Measurements from ENCODE around the gene RTP3. TPM values are rescaled to one million over a fixed set of nuclear protein-coding genes. Genes with fewer than 3 reads are reported as not detected.
"Not testable (repeated sequence)": the region's sequence is repeated elsewhere in the genome, so short reads cannot be mapped to it uniquely, and the experiment has no call there.

The RTP3 gene
- polyA plus RNA-seq, 3 donors, result 0.06 TPM; not detected in 2

DNA sequence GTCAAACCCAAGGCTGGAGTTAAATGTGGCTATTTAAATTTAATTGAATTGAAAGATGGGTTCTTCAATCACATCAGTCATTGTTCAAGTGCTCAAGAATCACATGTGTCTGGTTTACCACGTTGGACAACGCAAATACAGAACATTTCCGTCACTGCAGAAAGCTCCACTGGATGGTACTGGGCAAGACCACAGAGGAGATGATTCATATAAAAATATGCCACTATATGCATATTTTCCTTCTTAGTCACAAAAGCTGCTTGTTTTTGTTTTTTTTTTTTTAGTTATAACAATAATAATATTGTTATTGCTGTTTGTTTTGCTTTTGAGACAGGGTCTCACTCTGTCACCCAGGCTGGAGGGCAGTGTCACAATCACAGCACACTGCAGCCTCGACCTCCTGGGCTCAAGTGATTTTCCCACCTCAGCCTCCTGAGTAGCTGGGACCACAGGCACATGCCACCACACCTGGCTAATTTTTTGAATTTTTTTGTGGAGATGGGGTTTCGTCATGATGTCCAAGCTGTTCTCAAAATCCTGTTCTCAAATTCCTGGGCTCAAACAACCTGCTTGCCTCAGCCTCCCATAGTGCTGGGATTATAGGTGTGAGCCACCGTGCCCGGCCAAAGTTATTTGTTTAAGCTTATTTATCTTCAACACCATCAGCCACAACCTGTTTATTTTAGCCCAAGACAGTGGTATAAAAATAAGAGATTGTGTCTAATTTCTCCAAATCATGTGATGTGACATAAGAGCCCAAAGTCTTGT lies 19.4 kb downstream of the RTP3 start:
- no peak for DNase-seq

DNA sequence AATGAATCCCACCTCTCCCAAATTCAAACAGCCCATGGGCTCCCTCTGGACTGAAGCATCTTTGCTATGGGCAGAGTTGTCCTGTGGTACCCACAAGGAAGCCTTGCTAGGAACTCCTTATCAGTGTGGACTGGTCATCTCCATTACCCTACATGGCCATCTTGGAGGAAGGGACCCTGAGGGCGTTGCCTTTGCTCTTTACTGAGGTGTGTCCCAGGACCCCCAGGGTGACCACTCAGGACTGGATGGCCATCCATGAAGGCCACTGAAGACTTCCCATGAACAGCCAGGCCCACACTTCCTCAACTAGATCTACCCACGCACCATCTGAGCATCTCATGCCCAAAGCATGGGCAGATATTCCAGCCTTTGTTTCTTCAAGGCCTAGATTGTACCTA lies 20.0 kb downstream of the RTP3 start:
- DNase-seq, result no peak

GRCh38 chr3:46519952-46520351 lies 22.2 kb downstream of the RTP3 start:
- DNase-seq, result no peak

DNA sequence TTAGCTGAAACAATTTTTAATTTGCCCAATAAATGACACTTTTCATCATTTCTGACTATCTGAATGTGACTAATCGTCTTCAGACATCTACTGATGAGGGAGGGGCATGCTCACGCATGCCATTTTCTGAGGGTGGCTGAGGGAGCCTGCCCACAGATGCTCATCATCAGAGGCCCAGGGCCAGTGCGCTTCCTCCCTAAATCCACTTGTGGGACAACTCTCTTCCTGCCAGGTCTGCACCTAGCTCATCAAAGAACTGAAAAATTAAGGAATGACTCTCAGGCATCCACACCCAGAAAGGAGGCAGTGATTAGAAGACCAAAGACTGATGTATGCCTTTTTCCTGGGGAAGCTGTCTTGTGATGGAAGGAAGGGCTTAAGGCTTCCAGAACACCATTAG lies 22.8 kb downstream of the RTP3 start:
- DNase-seq, result no peak

GRCh38 chr3:46521096-46521495 lies 23.3 kb downstream of the RTP3 start:
- no peak for DNase-seq

DNA sequence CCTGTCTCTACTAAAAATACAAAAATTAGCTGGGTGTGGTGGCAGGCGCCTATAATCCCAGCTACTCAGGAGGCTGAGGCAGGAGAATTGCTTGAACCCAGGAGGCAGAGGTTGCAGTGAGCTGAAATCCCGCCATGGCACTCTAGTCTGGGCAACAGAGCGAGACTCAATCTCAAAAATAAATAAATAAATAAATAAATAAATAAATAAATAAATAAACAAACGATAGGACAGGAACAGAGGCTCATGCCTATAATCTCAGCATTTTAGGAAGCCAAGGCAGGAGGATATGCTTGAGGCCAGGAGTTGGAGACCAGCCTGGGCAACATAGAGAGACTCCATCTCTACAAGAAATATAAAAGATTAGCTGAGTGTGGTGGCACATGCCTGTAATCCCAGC lies 24.4 kb downstream of the RTP3 start:
- DNase-seq, result not testable (repeated sequence)

DNA sequence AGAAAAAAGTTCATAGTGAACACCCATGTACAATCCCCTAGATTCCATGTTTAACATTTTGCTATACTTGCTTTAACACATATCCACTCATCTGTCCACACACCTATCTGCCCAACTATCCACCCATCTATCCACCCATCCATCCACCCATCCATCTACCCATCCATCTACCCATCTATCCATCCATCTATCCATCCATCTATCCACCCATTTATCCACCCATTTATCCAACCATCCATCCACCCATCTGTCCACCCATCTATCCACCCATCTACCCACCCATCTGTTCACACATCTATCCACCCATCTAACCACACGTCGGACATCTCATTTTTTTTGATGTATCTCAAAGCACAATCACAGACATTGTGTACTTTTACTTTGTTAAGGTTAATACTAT lies 25.8 kb downstream of the RTP3 start:
- DNase-seq, result no peak

GRCh38 chr3:46524008-46524407 lies 26.2 kb downstream of the RTP3 start:
- no peak for DNase-seq

DNA sequence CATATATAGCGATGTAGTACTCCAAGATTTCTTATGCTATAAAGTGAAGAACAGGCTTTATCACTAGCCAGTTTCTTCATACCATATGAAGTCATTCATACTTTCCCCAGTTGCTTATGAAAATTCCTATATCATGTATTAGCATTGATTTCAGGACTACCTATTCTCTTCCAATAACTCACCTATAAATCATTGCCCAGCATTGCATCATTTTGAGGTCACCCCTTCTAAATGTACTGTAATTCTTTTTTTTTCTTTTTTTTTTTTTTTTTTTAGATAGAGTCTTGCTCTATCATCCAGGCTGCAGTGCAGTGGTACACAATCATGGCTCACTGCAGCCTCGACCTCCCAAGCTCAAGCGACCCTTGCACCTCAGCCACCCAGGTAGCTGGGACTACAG lies 27.1 kb downstream of the RTP3 start:
- no peak for DNase-seq

DNA sequence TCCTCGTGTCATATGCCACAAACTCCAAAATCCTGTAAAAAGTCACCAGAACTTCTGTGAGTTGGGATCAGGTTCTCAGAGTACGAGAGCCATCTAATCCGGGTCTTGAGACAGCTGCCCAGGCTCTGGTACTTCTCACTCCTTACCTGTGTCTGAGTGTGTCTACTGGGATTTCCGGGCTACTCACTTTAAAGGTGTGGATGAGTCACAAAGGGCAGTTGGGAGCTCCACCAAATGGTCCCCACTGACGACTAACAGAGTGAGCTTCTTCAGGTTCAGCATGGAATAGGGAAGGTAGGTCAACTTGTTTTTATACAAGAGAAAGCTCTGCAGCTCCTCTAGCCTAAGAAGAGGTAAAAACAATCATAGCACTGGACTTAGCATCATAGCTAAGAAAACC lies 29.5 kb downstream of the RTP3 start:
- no peak for DNase-seq

DNA sequence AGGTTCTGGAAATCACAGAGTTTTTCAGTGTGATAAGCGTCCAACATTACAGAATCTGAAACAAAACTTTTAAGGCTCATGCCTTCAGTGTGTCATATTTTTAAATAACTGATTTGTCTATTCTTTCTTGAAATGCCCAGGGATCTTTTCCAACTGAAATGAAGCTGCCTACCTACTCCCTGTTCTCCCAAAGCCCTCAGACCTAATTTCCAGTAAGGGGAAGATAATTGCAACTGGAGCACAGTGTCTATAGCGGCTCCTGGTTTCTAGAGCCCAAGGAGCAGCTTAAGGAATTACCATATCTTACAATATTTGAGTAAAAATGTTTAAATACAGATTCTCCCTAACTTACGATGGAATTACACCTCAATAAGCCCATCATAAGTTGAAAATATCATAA lies 35.3 kb downstream of the RTP3 start:
- no peak for DNase-seq

- no peak for DNase-seq
Observed at GRCh38 chr3:46535746-46536145, 38.0 kb downstream of the RTP3 start.

DNA sequence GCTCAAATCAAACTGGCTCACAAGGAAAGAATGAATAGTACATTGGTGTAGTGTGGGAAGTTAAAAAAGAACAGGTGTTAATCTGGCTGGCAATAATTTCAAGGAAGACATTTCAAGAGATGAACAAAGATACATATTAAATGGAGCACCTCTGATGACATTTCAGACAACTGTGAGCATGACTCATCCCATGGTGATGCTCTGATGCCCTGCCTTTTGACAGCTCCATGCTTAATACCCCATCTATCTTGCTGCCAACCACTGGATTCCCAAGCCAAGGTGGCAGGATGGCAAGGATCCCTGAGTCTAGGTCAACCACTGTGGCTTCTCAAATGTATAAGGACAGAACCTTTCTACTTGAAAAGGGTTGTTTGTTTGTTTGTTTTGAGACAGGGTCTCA lies 39.0 kb downstream of the RTP3 start:
- DNase-seq, result no peak

DNA sequence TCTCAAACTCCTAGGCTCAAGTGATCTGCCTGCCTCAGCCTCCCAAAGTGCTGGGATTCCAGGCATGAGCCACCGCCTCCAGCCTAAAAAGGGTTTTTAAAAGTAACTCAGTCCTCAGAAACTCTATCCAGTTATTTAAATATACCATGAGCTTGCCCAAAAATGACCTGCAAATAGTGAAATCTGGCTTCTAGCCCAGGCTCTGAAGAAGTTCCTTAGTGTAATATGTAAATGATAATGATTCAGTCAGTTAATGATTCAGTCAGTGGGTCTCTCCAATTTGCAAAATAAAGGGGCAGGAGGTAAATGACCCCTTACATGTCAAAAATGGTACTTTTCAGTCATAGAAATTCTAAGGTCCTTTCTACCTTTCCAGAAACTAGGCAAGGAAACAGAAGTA lies 39.5 kb downstream of the RTP3 start:
- DNase-seq, result no peak

- no peak for DNase-seq
Observed at GRCh38 chr3:46537779-46538178, 40.0 kb downstream of the RTP3 start.

GRCh38 chr3:46538425-46538802 lies 40.6 kb downstream of the RTP3 start:
- DNase-seq, result not testable (repeated sequence)

DNA sequence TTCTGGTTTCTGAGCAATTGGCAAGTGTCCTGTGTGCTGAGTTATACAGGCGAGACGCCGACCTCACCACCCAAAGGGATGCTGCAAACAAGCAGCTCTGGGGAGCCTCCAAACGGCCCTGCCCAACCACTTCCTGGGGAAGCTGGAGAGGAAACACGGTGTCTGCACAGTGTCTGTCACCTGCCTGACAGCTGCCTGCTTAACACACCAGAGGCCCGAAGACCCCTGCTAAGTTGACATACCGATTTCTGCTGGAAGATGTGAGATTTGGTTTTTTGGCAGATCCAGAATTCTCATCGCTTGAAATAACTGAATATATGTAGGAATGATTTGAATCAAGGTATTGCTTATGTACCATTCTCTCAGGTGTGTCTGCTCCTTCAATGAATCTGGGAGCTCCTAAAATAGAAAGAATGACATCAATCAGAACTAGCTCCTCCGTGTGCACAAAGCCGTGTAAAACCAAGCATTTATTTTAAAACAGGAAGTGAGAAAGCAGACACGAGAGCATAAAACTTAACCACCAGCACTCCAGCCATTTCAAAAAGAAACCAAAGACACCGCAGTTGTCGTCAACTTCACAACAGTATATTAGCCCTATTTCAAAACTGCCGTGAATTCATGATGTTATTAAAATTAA lies 41.1 kb downstream of the RTP3 start:
- DNase-seq, result no peak

GRCh38 chr3:46539443-46540005 lies 41.7 kb downstream of the RTP3 start:
- DNase-seq, result no peak

DNA sequence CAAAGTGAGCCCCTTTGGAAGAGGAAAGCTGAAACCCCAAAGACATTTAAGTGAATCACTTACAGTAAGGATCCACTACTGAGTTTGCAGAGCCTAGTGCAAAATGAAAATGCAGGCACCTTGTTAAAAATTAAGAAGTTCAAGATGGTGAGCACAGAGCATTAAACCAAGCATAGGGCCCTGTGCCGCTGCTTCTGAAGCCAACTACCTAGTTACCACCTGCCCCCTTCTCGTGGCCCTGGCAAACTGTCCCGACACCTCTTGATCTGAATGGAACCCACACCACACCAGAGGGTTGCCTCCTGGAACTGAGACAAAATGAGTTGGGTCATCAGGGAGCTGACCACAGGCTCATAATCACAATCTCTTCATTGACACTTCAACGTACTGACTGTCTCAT lies 42.8 kb downstream of the RTP3 start:
- DNase-seq, result no peak

GRCh38 chr3:46541835-46542234 lies 44.1 kb downstream of the RTP3 start:
- no peak for DNase-seq

DNA sequence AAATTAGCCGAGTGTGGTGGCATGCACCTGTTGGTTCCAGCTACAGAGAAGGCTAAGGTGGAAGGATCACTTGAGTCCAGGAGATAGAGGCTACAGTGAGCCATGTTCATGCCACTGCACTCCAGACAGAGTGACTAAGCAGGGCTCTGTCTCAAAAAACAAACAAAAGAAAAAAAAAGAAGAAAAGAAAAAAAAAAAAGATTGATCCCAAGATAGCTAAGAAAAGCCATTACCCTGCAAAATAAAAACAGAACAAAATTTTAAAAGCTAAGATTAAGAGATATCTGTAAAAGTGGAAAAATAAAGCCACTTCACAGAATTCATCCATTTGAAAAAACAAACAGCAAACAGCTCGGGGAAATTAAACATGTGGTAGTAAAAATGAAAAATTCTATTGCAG lies 44.6 kb downstream of the RTP3 start:
- no peak for DNase-seq

DNA sequence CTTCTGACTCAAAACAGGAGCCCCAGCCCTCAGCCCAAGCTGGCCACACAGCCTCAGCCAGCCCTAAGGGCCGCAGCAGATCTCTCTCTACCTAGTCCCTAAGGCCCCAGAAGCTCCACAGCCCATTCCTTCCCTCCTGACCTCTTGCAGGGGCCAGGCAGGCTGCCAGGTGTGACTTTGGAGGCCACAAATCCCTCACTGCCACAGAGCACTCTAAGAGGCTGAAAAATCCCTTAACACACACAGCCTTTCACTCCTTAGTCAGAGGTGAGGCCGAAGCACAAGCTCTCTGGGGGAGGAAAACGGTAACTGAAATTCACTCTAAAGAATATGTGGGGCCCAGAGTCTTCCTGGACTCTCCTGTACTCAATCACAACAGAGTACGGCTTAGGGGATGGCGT lies 45.0 kb downstream of the RTP3 start:
- no peak for DNase-seq

GRCh38 chr3:46544771-46545503 lies 47.2 kb downstream of the RTP3 start:
- no peak for DNase-seq
